Hepatocyte (in vitro differentiated cells): ENCODE data around the gene CCDC148. TPM values are rescaled to one million over a fixed set of nuclear protein-coding genes. Genes with fewer than 3 reads are reported as not detected.

ENCODE experiments used
- DNase-seq: peaks from one replicate; pipeline ENCODE4 v3.0.0-alpha.2; 2016; ENCODE audit warnings: low spot score
- H2AFZ ChIP-seq: fragments of 200-600 bp; sonication (generic); 2 replicates; pipeline ENCODE4 v1.6.0; 2016; ENCODE audit warnings: antibody characterized with exemption, mild to moderate bottlenecking
- H3K27ac ChIP-seq: fragments of 200-600 bp; sonication (generic); 2 replicates; pipeline ENCODE4 v1.5.1; 2016; ENCODE audit warnings: mild to moderate bottlenecking
- H3K27me3 ChIP-seq: fragments of 200-600 bp; sonication (generic); 2 replicates; pipeline ENCODE4 v1.6.1; 2016
- H3K36me3 ChIP-seq: fragments of 200-600 bp; sonication (generic); replicated peaks from 2 replicates; pipeline ENCODE4 v1.5.1; 2016; ENCODE audit warnings: low read depth; ENCODE audit not compliant: insufficient read depth
- H3K4me1 ChIP-seq: fragments of 200-600 bp; sonication (generic); 2 replicates; pipeline ENCODE4 v1.5.1; 2016; ENCODE audit warnings: mild to moderate bottlenecking, moderate library complexity; ENCODE audit not compliant: insufficient read depth
- H3K4me2 ChIP-seq: fragments of 200-600 bp; sonication (generic); 2 replicates; pipeline ENCODE4 v1.6.0; 2016
- H3K4me3 ChIP-seq: fragments of 200-600 bp; sonication (generic); 2 replicates; pipeline ENCODE4 v1.5.1; 2016; ENCODE audit warnings: mild to moderate bottlenecking
- H3K79me2 ChIP-seq: fragments of 200-600 bp; sonication (generic); 2 replicates; pipeline ENCODE4 v1.6.0; 2017; ENCODE audit warnings: mild to moderate bottlenecking
- H3K9me2 ChIP-seq: fragments of 200-600 bp; sonication (generic); replicated peaks from 2 replicates; pipeline ENCODE4 v1.6.0; 2017; ENCODE audit warnings: mild to moderate bottlenecking; ENCODE audit not compliant: insufficient read depth
- H3K9me3 ChIP-seq: fragments of 200-600 bp; sonication (generic); 2 replicates; pipeline ENCODE4 v1.5.1; 2016; ENCODE audit warnings: low read depth, mild to moderate bottlenecking
- H4K20me1 ChIP-seq: fragments of 200-600 bp; sonication (generic); 2 replicates; pipeline ENCODE4 v1.6.0; 2016; ENCODE audit warnings: mild to moderate bottlenecking; ENCODE audit not compliant: insufficient read depth, poor library complexity, severe bottlenecking
- EZH2 ChIP-seq: fragments of 200-600 bp; sonication (generic); IDR thresholded peaks from 2 replicates; pipeline ENCODE4 v1.6.1; 2016; ENCODE audit warnings: antibody characterized with exemption, mild to moderate bottlenecking, borderline replicate concordance
- EZH2phosphoT487 ChIP-seq: fragments of 200-600 bp; sonication (generic); IDR thresholded peaks from one replicate; pipeline ENCODE4 v1.6.1; 2018; ENCODE audit warnings: antibody characterized with exemption, mild to moderate bottlenecking, low read depth, moderate library complexity; ENCODE audit not compliant: unreplicated experiment, severe bottlenecking
- WGBS: methylation state at CpG from one replicate; pipeline ENCODE4 v1.1.6; 2016; ENCODE audit warnings: low lambda C conversion rate; ENCODE audit errors: missing lambda C conversion rate; 5-methylcytosine and 5-hydroxymethylcytosine counted together
- polyA plus RNA-seq: library from polyadenylated mRNA; unstranded; fragments of >200 nt; fragmentation: Nextera tagmentation; extraction: Ambion mirVana; gene quantifications from 2 replicates; pipeline ENCODE4 v1.2.1, GENCODE V29; 2016
- total RNA-seq: library from RNA; depleted of rRNA; stranded (reverse); fragments of >200 nt; gene quantifications from 2 replicates; pipeline ENCODE4 v1.2.3, GENCODE V29; 2014
- TF ChIP-seq, protein P1 (sequence below): fragments of 200-600 bp; sonication (generic); IDR thresholded peaks from 2 replicates; pipeline ENCODE4 v1.5.1; 2016; ENCODE audit warnings: antibody characterized with exemption, mild to moderate bottlenecking; ENCODE audit not compliant: poor library complexity

Gene CCDC148
- total and polyA plus RNA-seq, 2 experiments from 2014 or later, result 0.62 to 2.2 TPM

DNA sequence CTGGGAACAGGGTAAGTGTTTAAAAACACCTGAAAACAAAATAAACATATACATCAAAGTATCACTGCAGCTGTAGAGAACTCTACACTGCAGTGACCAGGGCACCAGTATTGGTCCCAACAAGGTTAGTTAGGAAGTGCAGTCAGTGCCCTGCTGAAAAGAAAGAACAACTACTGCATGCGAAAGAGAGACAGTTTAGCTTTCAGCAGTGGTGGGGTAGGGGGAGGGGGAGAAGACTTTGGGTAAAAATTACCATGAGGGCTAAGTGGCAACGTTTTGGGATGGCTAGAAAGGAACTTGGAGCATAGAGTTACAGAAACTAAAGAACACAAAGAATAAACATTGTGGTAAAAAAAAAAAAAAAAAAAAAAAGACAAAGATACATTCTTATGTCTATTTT lies 242.8 kb downstream of the CCDC148 start:
- Histone ChIP-seq H3K4me1 (no peaks in the 10 kb centered on the region), H3K79me2 (no peaks in the 10 kb centered on the region), H4K20me1 (no peaks in the 10 kb centered on the region), H2AFZ (no peak overlapping the region), H3K27ac (no peak overlapping the region), H3K36me3 (no peaks in the 10 kb centered on the region), H3K4me2 (no peak overlapping the region), H3K27me3 (no peaks in the 10 kb centered on the region), H3K9me3 (no peaks in the 10 kb centered on the region), H3K4me3 (no peak overlapping the region), H3K9me2 (no peaks in the 10 kb centered on the region)
- no peak for TF ChIP-seq EZH2
- no peak for TF ChIP-seq EZH2phosphoT487
- TF ChIP-seq, protein P1, sequence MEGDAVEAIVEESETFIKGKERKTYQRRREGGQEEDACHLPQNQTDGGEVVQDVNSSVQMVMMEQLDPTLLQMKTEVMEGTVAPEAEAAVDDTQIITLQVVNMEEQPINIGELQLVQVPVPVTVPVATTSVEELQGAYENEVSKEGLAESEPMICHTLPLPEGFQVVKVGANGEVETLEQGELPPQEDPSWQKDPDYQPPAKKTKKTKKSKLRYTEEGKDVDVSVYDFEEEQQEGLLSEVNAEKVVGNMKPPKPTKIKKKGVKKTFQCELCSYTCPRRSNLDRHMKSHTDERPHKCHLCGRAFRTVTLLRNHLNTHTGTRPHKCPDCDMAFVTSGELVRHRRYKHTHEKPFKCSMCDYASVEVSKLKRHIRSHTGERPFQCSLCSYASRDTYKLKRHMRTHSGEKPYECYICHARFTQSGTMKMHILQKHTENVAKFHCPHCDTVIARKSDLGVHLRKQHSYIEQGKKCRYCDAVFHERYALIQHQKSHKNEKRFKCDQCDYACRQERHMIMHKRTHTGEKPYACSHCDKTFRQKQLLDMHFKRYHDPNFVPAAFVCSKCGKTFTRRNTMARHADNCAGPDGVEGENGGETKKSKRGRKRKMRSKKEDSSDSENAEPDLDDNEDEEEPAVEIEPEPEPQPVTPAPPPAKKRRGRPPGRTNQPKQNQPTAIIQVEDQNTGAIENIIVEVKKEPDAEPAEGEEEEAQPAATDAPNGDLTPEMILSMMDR, result no peak
- DNase-seq, result no peak
- 41% methylated on average over 2 of the region's 2 CpGs for WGBS

- no peak overlapping the region for H3K4me2 ChIP-seq
- no peaks in the 10 kb centered on the region for H3K79me2 ChIP-seq
- TF ChIP-seq EZH2 (no peak), EZH2phosphoT487 (no peak)
- no peak overlapping the region for H2AFZ ChIP-seq
- no peaks in the 10 kb centered on the region for H4K20me1 ChIP-seq
- H3K4me3 ChIP-seq, result no peak overlapping the region
- H3K9me2 ChIP-seq, result no peaks in the 10 kb centered on the region
- no peak for DNase-seq
- H3K4me1 ChIP-seq, result no peaks in the 10 kb centered on the region
- no peaks in the 10 kb centered on the region for H3K36me3 ChIP-seq
- WGBS, result 85% methylated on average over 2 of the region's 2 CpGs
- H3K27ac ChIP-seq, result no peak overlapping the region
- H3K9me3 ChIP-seq, result no peaks in the 10 kb centered on the region
- H3K27me3 ChIP-seq, result no peaks in the 10 kb centered on the region
Observed at GRCh38 chr2:158212301-158212700, 244.3 kb downstream of the CCDC148 start.

DNA sequence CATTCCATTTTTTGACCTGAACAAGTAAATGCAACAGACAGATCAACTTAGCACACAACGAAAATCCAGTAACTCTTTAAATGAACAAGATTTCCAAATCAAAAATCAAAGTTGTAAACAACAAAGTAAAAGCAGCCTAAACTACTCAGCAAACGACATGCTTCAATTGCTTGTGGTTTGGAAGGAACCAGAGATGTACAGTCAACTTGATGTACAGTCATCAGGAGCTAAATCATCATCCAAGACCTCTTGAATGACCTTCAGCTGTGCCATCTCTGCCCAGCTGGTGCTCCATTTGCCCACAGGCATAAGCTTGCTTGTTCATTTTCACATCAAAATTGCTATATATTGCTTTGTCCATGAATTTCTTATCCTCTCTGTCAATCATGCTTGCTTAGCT lies 245.1 kb downstream of the CCDC148 start:
- Histone ChIP-seq H3K4me2 (no peak overlapping the region), H3K27ac (no peak overlapping the region), H3K36me3 (no peaks in the 10 kb centered on the region), H3K9me3 (no peaks in the 10 kb centered on the region), H3K27me3 (no peaks in the 10 kb centered on the region), H3K9me2 (no peaks in the 10 kb centered on the region), H3K79me2 (no peaks in the 10 kb centered on the region), H3K4me1 (no peaks in the 10 kb centered on the region), H2AFZ (no peak overlapping the region), H3K4me3 (no peak overlapping the region), H4K20me1 (no peaks in the 10 kb centered on the region)
- no peak for TF ChIP-seq EZH2phosphoT487
- TF ChIP-seq, protein P1, result no peak
- WGBS, result 71% methylated on average over 2 of the region's 2 CpGs
- DNase-seq, result no peak

GRCh38 chr2:158207354-158207753 lies 249.2 kb downstream of the CCDC148 start:
- Histone ChIP-seq H2AFZ (no peak overlapping the region), H4K20me1 (no peaks in the 10 kb centered on the region), H3K79me2 (no peaks in the 10 kb centered on the region), H3K4me2 (no peak overlapping the region), H3K27ac (no peak overlapping the region), H3K9me3 (no peaks in the 10 kb centered on the region), H3K36me3 (no peaks in the 10 kb centered on the region), H3K27me3 (no peaks in the 10 kb centered on the region), H3K4me3 (no peak overlapping the region), H3K9me2 (no peaks in the 10 kb centered on the region), H3K4me1 (peaks cover 5% of the 10 kb centered on the region)
- DNase-seq, result no peak
- WGBS, result 76% methylated on average over 1 of the region's 1 CpG
- TF ChIP-seq, protein P1, result no peak
- TF ChIP-seq EZH2phosphoT487, result no peak
- no peak for TF ChIP-seq EZH2
